Measurements from ENCODE around the gene CTIF.

GRCh38 chr18:48876590-48876989 is 337.8 kb downstream of the CTIF start:
- no peak for TF ChIP-seq CTCF (conservative IDR thresholded peaks at IDR 0.05 in 1 of 2, IDR thresholded peaks at IDR 0.05 in 1 of 2; ENCODE audit: low read depth in 1 of 2, low read length in 2 of 2)
- no peak for TF ChIP-seq EZH2 (IDR thresholded peaks at IDR 0.05; ENCODE audit: low read length, missing control alignments)
